ENCODE results near the gene IFNL4. TPM values are rescaled to one million over a fixed set of nuclear protein-coding genes. Genes with fewer than 3 reads are reported as not detected.
"Not testable (repeated sequence)": the region's sequence is repeated elsewhere in the genome, so short reads cannot be mapped to it uniquely, and the experiment has no call there.

Gene IFNL4
- total RNA-seq, 2 experiments from 2014 or later: not detected

DNA sequence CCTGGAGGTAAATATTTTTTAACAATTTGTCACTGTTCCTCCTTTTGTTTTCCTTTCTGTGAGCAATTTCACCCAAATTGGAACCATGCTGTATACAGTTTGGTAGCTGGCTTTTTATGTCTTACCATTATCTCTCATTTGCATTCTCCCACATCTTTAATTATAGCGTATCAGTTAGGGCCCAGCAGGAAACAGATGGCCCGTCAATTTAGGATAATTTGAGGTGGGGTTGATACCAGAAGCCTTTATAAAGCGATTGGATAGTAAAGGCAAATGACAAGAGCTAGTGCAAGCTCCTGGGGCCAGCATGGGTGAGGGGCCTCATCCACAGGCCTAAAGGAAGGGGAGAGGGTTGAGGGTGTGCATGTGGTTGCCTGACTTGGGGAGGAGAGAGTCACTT, 3.8 kb upstream of the IFNL4 start:
- Mint-ChIP-seq H3K4me1 (ENCODE audit: low read depth) (peaks cover 4% of the 10 kb centered on the region), H3K9me3 (no peaks in the 10 kb centered on the region), H3K27me3 (ENCODE audit: low read depth) (peaks cover 5% of the 10 kb centered on the region), H3K36me3 (ENCODE audit: low read depth) (no peaks in the 10 kb centered on the region), H3K27ac (no peak overlapping the region), H3K4me3 (no peak overlapping the region)
- DNase-seq: no peak
- CTCF ChIA-PET: no interaction called here
- intact Hi-C loops (cut with micrococcal nuclease): no loop called here

DNA sequence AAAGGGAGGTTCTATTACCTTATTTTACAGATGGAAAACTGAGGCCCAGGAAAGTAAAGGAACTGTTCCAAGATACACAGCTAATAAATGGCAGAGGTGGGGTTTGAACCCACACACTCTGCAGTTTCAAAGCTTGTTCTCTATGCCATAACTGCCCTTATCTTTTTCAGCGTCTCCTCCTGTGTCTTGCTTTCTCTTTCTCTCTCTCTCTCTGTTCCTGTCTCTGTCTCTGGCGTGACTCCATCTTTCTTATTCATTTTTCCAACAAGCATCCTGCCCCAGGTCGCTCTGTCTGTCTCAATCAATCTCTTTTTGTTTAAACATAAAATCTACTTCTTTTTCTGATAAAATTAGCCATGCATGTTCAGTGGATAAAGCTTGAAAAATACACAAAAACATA, 3.2 kb upstream of the IFNL4 start:
- no peak overlapping the region for H3K27ac Mint-ChIP-seq
- no peak for DNase-seq
- no peaks in the 10 kb centered on the region for H3K9me3 Mint-ChIP-seq
- H3K27me3 Mint-ChIP-seq (ENCODE audit: low read depth): peaks cover 4% of the 10 kb centered on the region
- intact Hi-C loops (cut with micrococcal nuclease): no loop called here
- H3K4me1 Mint-ChIP-seq (ENCODE audit: low read depth): peaks cover 7% of the 10 kb centered on the region
- no peak overlapping the region for H3K4me3 Mint-ChIP-seq
- CTCF ChIA-PET: no interaction called here
- H3K36me3 Mint-ChIP-seq (ENCODE audit: low read depth): no peaks in the 10 kb centered on the region

DNA sequence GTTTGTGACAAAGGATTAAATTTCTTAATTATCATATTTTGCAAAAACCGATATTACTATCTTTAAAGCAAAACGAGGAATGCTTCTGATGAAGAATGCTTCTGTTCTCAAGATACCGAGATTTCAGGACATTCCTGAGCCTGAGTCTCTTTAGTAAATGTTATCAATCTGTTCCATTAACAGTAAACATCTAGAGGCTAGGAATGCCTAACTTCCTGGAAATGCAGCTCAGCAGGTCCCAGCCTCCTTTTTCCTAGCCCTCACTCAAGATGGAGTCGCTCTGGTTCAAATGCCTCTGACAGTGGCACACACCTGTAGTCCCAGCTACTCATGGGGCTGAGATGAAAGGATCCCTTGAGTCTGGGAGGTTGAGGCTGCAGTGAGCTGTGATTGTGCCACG, 2.4 kb upstream of the IFNL4 start:
- Mint-ChIP-seq H3K4me3 (no peak overlapping the region), H3K27ac (no peak overlapping the region), H3K27me3 (ENCODE audit: low read depth) (peaks cover 5% of the 10 kb centered on the region), H3K36me3 (ENCODE audit: low read depth) (no peaks in the 10 kb centered on the region), H3K4me1 (ENCODE audit: low read depth) (peaks cover 7% of the 10 kb centered on the region), H3K9me3 (no peaks in the 10 kb centered on the region)
- CTCF ChIA-PET: no interaction called here
- intact Hi-C loops (cut with micrococcal nuclease): no loop called here
- no peak for DNase-seq

DNA sequence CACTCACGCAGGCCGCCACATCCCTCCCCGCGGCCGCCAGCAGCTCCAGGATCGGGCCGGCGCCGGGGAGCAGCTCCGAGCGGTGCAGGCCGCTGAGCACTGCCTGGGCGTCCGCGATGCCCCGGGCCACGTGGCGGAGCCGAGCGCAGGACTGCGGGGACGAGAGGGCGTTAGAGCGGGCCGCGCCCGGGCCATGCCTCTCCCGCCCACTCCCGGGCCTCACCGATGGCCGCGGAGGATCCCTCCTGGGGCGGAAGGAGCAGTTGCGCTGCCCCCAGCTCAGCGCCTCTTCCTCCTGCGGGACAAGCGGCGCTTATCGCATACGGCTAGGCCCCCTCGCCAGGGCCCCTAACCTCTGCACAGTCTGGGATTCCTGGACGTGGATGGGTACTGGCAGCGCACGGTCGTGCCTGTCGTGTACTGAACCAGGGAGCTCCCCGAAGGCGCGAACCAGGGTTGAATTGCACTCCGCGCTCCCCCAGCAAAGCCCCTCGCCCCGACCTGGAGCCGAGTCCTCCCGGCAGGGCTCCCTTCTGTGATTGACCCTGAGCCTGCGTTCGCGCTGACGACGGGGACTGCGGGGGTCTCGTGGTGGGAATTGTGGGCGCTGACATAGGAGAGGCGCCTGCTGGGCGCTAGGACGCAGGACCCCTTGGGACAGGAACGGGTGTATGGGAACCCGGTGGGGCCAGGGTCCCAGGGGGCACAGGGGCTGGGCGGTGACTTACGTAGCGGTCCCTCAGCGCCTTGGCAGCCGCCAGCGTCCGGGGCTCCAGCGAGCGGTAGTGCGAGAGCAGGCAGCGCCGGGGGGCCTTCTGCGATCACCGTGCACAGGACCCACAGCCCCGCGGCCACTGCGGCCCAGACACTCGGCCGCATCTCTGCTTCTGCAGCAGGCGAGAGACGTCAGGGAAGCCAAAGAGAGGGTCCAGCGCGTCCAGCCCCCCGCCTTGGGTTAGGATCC, 673 bp downstream of the IFNL4 start:
- Mint-ChIP-seq H3K9me3 (no peaks in the 10 kb centered on the region), H3K27ac (no peak overlapping the region), H3K27me3 (ENCODE audit: low read depth) (peaks cover 5% of the 10 kb centered on the region), H3K36me3 (ENCODE audit: low read depth) (no peaks in the 10 kb centered on the region), H3K4me1 (ENCODE audit: low read depth) (peaks cover 7% of the 10 kb centered on the region), H3K4me3 (no peak overlapping the region)
- intact Hi-C loops (cut with micrococcal nuclease): no loop called here
- DNase-seq: no peak
- CTCF ChIA-PET: no interaction called here

DNA sequence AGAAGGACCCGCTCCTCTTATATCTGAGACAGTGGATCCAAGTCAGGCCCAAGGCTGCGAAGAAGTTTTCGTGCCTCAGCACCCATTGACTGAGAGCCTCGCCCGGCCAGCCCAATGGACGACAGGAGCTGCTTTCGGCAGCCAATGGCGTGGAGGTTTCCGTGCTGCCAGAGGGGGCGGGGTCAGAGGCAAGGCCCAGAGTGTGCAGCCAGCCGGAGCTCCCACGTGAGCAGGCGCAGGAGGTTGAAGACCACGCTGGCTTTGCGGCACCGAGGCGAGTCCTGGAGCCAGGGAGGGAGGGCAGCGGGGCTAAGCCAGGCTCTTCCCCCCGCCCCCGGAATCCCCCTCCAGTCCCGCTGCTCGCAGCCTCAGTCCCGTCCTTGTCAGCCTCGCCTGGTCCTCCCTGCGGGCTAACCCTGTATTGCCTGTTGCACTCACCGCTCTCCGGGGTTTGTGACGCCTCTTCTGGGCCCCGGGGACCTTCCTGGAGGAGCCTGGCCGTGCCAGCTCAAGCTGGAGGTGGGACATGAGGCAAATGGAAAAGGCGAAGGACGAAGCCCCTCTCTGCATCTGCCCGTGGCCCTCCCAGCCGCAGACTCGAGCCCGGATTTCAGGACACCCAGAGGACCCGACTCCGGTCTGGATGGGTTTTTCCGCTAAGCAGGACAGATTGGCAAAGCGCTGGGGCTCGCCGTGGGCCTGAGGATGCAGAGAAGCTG, 1.5 kb downstream of the IFNL4 start:
- H3K4me3 Mint-ChIP-seq: peak overlapping the region; percentile 12
- H3K27ac Mint-ChIP-seq: no peak overlapping the region
- peak; percentile 36 for DNase-seq
- no peaks in the 10 kb centered on the region for H3K9me3 Mint-ChIP-seq
- peaks cover 5% of the 10 kb centered on the region for H3K27me3 Mint-ChIP-seq (ENCODE audit: low read depth)
- intact Hi-C loops (cut with micrococcal nuclease): no loop called here
- no peaks in the 10 kb centered on the region for H3K36me3 Mint-ChIP-seq (ENCODE audit: low read depth)
- peaks cover 6% of the 10 kb centered on the region for H3K4me1 Mint-ChIP-seq (ENCODE audit: low read depth)
- CTCF ChIA-PET: no interaction called here

DNA sequence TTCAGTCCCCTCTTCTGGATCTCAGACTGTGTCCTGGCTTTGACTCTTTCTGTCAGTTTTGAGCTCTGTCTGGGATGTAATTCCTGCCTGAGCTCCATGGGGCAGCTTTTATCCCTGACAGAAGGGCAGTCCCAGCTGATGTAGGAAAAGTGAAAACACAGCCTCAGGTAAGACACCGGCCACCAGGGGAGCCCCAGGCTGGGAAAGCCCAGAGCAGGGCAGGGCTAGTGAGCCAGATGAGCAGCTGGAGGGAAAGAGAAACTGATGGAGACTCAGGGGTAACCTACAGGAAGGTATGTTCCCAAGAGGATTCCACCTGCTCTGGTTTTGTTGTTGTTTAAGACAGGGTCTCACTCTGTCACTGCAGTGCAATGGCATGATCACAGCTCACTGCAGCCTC, 3.5 kb downstream of the IFNL4 start:
- intact Hi-C loops (cut with micrococcal nuclease); H3K9me3 Mint-ChIP-seq; H3K4me1 Mint-ChIP-seq (ENCODE audit: low read depth); H3K27ac Mint-ChIP-seq; H3K27me3 Mint-ChIP-seq (ENCODE audit: low read depth); H3K4me3 Mint-ChIP-seq; H3K36me3 Mint-ChIP-seq (ENCODE audit: low read depth); DNase-seq; CTCF ChIA-PET: not testable (repeated sequence)

DNA sequence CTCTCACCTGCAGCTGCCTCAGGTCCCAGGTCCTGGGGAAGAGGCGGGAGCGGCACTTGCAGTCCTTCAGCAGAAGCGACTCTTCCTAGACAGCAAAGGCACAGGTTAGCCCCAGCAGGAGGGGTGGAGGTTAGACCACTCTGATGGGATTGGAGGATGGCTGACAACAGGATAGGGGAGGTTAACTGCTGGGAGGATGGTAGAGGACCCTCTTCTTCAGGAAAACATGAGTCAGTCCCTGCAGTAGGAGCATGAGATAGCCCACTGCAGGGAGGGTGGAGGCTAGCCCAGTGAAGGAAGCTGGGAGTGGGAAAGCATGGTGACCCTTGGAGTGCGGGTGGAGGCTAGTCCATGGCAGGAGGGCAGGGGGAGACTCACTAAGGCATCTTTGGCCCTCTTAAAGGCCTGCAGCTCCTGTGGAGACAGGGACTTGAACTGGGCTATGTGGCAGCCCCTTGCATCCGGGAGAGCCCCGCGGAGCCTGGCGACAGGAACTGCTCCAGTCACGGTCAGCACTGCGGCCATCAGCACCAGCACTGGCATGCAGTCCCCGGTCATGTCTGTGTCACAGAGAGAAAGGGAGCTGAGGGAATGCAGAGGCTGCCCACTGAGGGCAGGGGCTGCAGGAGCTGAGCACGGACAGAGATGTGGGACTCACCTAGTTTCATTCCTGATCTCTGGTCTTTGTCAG, 4.1 kb downstream of the IFNL4 start, which contains the start of gene IFNL3:
Gene IFNL3 (minus strand): TSS at position 597 of the 691 bp plus-strand sequence. CDS start 39 bp downstream, at position 558.
- H3K27ac Mint-ChIP-seq; CTCF ChIA-PET; H3K9me3 Mint-ChIP-seq; H3K4me3 Mint-ChIP-seq; intact Hi-C loops (cut with micrococcal nuclease); DNase-seq; H3K27me3 Mint-ChIP-seq (ENCODE audit: low read depth); H3K4me1 Mint-ChIP-seq (ENCODE audit: low read depth); H3K36me3 Mint-ChIP-seq (ENCODE audit: low read depth): not testable (repeated sequence)

DNA sequence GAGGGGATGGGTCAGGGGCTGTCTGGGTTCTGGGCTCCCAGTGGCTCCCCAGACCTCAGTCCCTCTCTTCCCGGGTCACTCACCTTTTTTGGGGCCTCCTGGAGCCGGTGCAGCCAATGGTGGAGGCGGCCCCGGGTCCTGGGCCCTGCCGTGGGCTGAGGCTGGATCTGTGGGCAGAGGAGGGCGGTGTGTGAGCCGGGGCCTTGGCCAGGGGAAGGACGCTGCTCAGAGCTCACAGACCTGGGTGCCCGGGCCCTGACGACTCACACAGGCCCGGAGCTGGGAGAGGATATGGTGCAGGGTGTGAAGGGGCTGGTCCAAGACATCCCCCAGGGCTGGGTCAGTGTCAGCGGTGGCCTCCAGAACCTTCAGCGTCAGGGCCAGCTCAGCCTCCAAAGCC, 4.9 kb downstream of the IFNL4 start:
- H3K27ac Mint-ChIP-seq; H3K4me1 Mint-ChIP-seq (ENCODE audit: low read depth); H3K9me3 Mint-ChIP-seq; H3K27me3 Mint-ChIP-seq (ENCODE audit: low read depth); H3K36me3 Mint-ChIP-seq (ENCODE audit: low read depth); DNase-seq; CTCF ChIA-PET; H3K4me3 Mint-ChIP-seq; intact Hi-C loops (cut with micrococcal nuclease): not testable (repeated sequence)

DNA sequence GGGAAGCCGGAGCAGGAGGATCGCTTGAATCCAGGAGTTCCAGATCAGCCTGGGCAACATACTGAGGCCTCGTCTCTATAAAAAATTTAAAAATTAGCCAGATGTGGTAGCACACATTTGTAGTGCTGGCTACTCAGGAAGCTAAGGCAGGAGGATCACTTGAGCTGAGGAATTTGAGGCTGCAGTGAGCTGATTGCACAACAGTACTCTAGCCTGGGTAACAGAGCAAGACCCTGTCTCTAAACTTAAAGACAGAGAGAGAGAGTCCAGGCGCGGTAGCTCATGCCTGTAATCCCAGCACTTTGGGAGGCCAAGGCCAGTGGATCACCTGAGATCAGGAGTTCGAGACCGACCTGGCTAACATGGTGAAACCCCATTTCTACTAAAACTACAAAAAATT, 8.2 kb downstream of the IFNL4 start:
- no peaks in the 10 kb centered on the region for H3K27me3 Mint-ChIP-seq (ENCODE audit: low read depth)
- H3K4me1 Mint-ChIP-seq (ENCODE audit: low read depth): peaks cover 24% of the 10 kb centered on the region
- CTCF ChIA-PET: no interaction called here

DNA sequence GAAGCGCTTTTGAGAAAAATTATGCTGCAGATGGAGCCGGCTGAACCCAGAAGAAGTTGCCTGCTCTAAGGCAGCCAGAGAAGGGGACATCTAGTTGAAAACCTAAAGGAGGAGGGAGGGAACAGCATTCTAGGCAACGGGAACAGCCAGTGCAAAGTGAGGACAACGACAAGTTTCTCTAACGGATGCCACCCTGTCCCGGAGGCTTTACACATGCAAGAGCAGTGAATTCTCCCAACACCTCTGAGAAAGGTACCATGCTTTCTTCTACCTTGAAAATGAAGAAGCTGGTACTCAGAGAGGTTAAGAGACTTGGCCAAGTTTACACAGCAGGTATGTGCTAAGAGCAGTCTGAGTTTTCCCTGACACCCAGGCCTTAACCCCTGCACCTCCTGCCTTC, 9.7 kb downstream of the IFNL4 start:
- Mint-ChIP-seq H3K9me3 (no peaks in the 10 kb centered on the region), H3K4me1 (ENCODE audit: low read depth) (peaks cover 24% of the 10 kb centered on the region), H3K36me3 (ENCODE audit: low read depth) (no peaks in the 10 kb centered on the region), H3K27me3 (ENCODE audit: low read depth) (no peaks in the 10 kb centered on the region), H3K4me3 (no peak overlapping the region), H3K27ac (no peak overlapping the region)
- no peak for DNase-seq
- intact Hi-C loops (cut with micrococcal nuclease): no loop called here
- CTCF ChIA-PET: interaction anchor here (0.6 kb wide), 1 partner anchor 117 kb away, joined by 3 read pairs; no protein-coding TSS in a partner anchor

More for the DNA sequence above, 8.2 kb downstream of the IFNL4 start:
- H3K9me3 Mint-ChIP-seq: no peaks in the 10 kb centered on the region
- DNase-seq: no peak
- H3K36me3 Mint-ChIP-seq (ENCODE audit: low read depth): no peaks in the 10 kb centered on the region
- H3K27ac Mint-ChIP-seq: no peak overlapping the region
- H3K4me3 Mint-ChIP-seq: no peak overlapping the region
- intact Hi-C loops (cut with micrococcal nuclease): no loop called here

DNA sequence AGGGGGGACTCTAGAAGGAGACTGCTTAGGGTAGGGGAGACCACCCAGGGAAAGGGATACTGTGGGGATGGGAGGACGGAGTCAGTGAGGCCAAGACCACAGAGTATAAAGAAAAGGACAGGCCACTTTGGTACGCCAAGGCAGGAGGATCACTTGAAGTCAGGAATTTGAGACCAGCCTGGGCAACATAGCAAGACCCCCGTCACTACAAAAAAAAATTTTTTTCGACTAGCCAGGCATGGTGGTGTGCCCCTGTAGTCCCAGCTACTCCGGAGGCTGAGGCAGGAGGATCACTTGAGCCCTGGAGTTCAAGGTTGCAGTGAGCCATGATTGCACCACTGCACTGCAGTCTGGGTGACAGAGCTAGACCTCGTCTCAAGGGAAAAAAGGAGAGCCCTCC, 10.4 kb downstream of the IFNL4 start:
- Mint-ChIP-seq H3K27ac (peak overlapping the region; percentile 79), H3K4me3 (peak overlapping the region; percentile 73), H3K36me3 (ENCODE audit: low read depth) (no peaks in the 10 kb centered on the region), H3K9me3 (no peaks in the 10 kb centered on the region), H3K27me3 (ENCODE audit: low read depth) (no peaks in the 10 kb centered on the region), H3K4me1 (ENCODE audit: low read depth) (peaks cover 24% of the 10 kb centered on the region)
- CTCF ChIA-PET: interaction anchor here (0.6 to 1.2 kb wide), 4 partner anchors 20 to 276 kb away, joined by 3 to 6 read pairs (median 4); no protein-coding TSS in a partner anchor
- no peak for DNase-seq
- intact Hi-C loops (cut with micrococcal nuclease): no loop called here
